GM12878 (cell line): Measurements from ENCODE around the gene CHRDL1. TPM values are rescaled to one million over a fixed set of nuclear protein-coding genes. Genes with fewer than 3 reads are reported as not detected.

Experiments
- ATAC-seq: fragments of 200-7000 bp; cut with Tn5 transposase; 3 replicates; pipeline ENCODE4 v1.9.1; 2020; ENCODE audit warnings: mild to moderate bottlenecking, moderate library complexity
- BruUV-seq: library from RNA; stranded (reverse); fragments of 400-500 nt; replicated peaks from 2 replicates; lab custom pipeline; 2021; lab: Mats Ljungman, UMichigan
- CTCF ChIA-PET: fragments of 300-600 bp; sonication (Branson Sonifier 250); formaldehyde crosslinking; extraction: SDS; loops from one replicate; lab custom pipeline; 2021; ENCODE audit warnings: inconsistent platforms; lab: Yijun Ruan, JAX
- POLR2A ChIA-PET: fragments of 350-600 bp; formaldehyde crosslinking; extraction: SDS; loops from one replicate; lab custom pipeline; 2021; ENCODE audit warnings: inconsistent platforms; lab: Charles Lee
- RAD21 ChIA-PET: fragments of 300-600 bp; sonication (Branson Sonifier 250); formaldehyde crosslinking; loops from one replicate; lab custom pipeline; 2023; ENCODE audit warnings: antibody characterized with exemption; ENCODE audit not compliant: unreplicated experiment; lab: Charles Lee
- SMC1A ChIA-PET: fragments of 300-600 bp; sonication (Branson Sonifier 250); formaldehyde crosslinking; loops from one replicate; lab custom pipeline; 2023; ENCODE audit not compliant: unreplicated experiment, uncharacterized antibody; lab: Charles Lee
- DNase-seq: peaks from one replicate; pipeline ENCODE4 v3.0.0-alpha.2; 2011; ENCODE audit warnings: low read depth, low spot score
- FAIRE-seq: peaks from 3 replicates; lab custom pipeline; 2011; peaks lifted over from hg19 to GRCh38; lab: Jason Lieb, UNC
- H2AFZ ChIP-seq: 2 replicates; pipeline ENCODE4 v1.6.0; 2011; ENCODE audit warnings: low read depth, low read length, control low read depth; ENCODE audit not compliant: control insufficient read depth
- H3K27ac ChIP-seq: 2 replicates; pipeline ENCODE4 v1.5.1; 2011; ENCODE audit warnings: control low read depth; ENCODE audit not compliant: control insufficient read depth, insufficient read depth
- H3K27me3 ChIP-seq, 2 experiments: replicated peaks in 1 of 2; 2 replicates each; pipeline versions ENCODE4 v1.6.0 to v1.6.1; 2011; ENCODE audit warnings: low read length in 1 of 2; ENCODE audit not compliant: control insufficient read depth in 2 of 2, insufficient read depth in 2 of 2
- H3K36me3 ChIP-seq, 2 experiments: 2 replicates each; pipeline ENCODE4 v1.5.1; 2011; ENCODE audit warnings: low read length in 1 of 2; ENCODE audit not compliant: control insufficient read depth in 2 of 2, insufficient read depth in 2 of 2
- H3K4me1 ChIP-seq: 2 replicates; pipeline ENCODE4 v1.6.1; 2011; ENCODE audit warnings: mild to moderate bottlenecking, low read length, moderate library complexity, mixed read lengths; ENCODE audit not compliant: control insufficient read depth, insufficient read depth
- H3K4me2 ChIP-seq: 2 replicates; pipeline ENCODE4 v1.6.0; 2011; ENCODE audit warnings: control low read depth; ENCODE audit not compliant: control insufficient read depth, insufficient read depth
- H3K4me3 ChIP-seq: fragments of 200-600 bp; sonication (generic); 2 replicates; pipeline ENCODE4 v1.5.1; 2016
- H3K79me2 ChIP-seq: 2 replicates; pipeline ENCODE4 v1.6.0; 2011; ENCODE audit warnings: low read length; ENCODE audit not compliant: control insufficient read depth, insufficient read depth
- H3K9ac ChIP-seq: 2 replicates; pipeline ENCODE4 v1.8.0; 2011; ENCODE audit warnings: low read length, control low read depth, mixed read lengths; ENCODE audit not compliant: control insufficient read depth, insufficient read depth
- H3K9me3 ChIP-seq: replicated peaks from 3 replicates; pipeline ENCODE4 v1.5.1; 2011; ENCODE audit warnings: mild to moderate bottlenecking, low read length; ENCODE audit not compliant: control insufficient read depth, insufficient read depth
- H4K20me1 ChIP-seq: 2 replicates; pipeline ENCODE4 v1.6.0; 2011; ENCODE audit not compliant: control insufficient read depth, insufficient read depth
- BMI1 ChIP-seq: fragments of 450-650 bp; IDR thresholded peaks from 2 replicates; pipeline ENCODE4 v1.6.1; 2016; ENCODE audit warnings: mild to moderate bottlenecking, moderate library complexity, borderline replicate concordance
- GABPA ChIP-seq: IDR thresholded peaks from 2 replicates; pipeline ENCODE4 v1.6.1; 2014; ENCODE audit warnings: antibody characterized with exemption, low read depth, mild to moderate bottlenecking, inconsistent platforms
- IKZF1 ChIP-seq: fragments of 450-650 bp; conservative IDR thresholded peaks from 2 replicates; pipeline ENCODE4 v1.6.1; 2017; ENCODE audit warnings: antibody characterized with exemption, mild to moderate bottlenecking
- MYB ChIP-seq: fragments of 150-350 bp; IDR thresholded peaks from 2 replicates; pipeline ENCODE4 v1.6.1; 2014; ENCODE audit warnings: mild to moderate bottlenecking, low read depth, low read length, borderline replicate concordance
- NR2C2 ChIP-seq: IDR thresholded peaks from 2 replicates; pipeline ENCODE4 v1.6.1; 2011; ENCODE audit warnings: borderline replicate concordance, low read depth; ENCODE audit not compliant: control insufficient read depth, insufficient read length
- SMAD1 ChIP-seq: fragments of 450-650 bp; IDR thresholded peaks from 2 replicates; pipeline ENCODE4 v1.6.1; 2018; ENCODE audit warnings: mild to moderate bottlenecking, low read depth; ENCODE audit not compliant: partially characterized antibody
- SP1 ChIP-seq: IDR thresholded peaks from one replicate; pipeline ENCODE4 v1.6.1; 2011; ENCODE audit warnings: low read depth, low read length
- TBL1XR1 ChIP-seq: IDR thresholded peaks from 2 replicates; pipeline ENCODE4 v1.6.1; 2012; ENCODE audit warnings: low read depth, low read length, improper control_type of control experiment
- YBX1 ChIP-seq: fragments of 450-650 bp; IDR thresholded peaks from 2 replicates; pipeline ENCODE4 v1.6.1; 2016; ENCODE audit warnings: antibody characterized with exemption
- ZNF274 ChIP-seq: IDR thresholded peaks from one replicate; pipeline ENCODE4 v1.8.0; 2011; ENCODE audit not compliant: insufficient read length, insufficient read depth
- WGBS: methylation state at CpG from one replicate; pipeline ENCODE4 v1.1.6; 2016; ENCODE audit warnings: low lambda C conversion rate; ENCODE audit not compliant: insufficient replicate concordance, insufficient coverage; ENCODE audit errors: missing lambda C conversion rate; 5-methylcytosine and 5-hydroxymethylcytosine counted together
- in situ Hi-C: fragments of 300-500 bp; cut with MboI; formaldehyde crosslinking; loops from 9 replicates; pipeline ENCODE4 v1.14.3; 2018; ENCODE audit warnings: mixed read lengths
- intact Hi-C: fragments of 100-400 bp; cut with micrococcal nuclease; formaldehyde crosslinking; loops from one replicate; pipeline ENCODE4 v1.14.2; 2022; ENCODE audit not compliant: unreplicated experiment
- polyA plus RNA-seq, 11 experiments: library from polyadenylated mRNA; depleted of rRNA in 4 of 11; unstranded in 6 of 11; stranded (reverse) in 5 of 11; fragments of >200 nt; fragmentation: Nextera tagmentation in 4 of 11; fragmentation: Illumina TruSeq in 1 of 11; extraction: Ambion mirVana in 4 of 11; extraction: Trizol in 1 of 11; gene quantifications; 1 replicate in 1 of 11; 2 replicates in 10 of 11; pipeline versions ENCODE4 v1.2.1 to v1.2.3, GENCODE V29; 2011 to 2016; ENCODE audit warnings: inconsistent platforms in 2 of 11, missing spikeins in 2 of 11, low read depth in 1 of 11
- total RNA-seq, 4 experiments: library from RNA; depleted of rRNA in 3 of 4; stranded (reverse); fragments of >200 nt in 3 of 4; fragmentation: Illumina TruSeq in 1 of 4; extraction: Trizol in 1 of 4; gene quantifications; 2 replicates each; pipeline versions ENCODE4 v1.2.1 to v1.2.3, GENCODE V29; 2013 to 2021
- TF ChIP-seq, protein P1 (sequence below): IDR thresholded peaks from 2 replicates; pipeline ENCODE4 v1.6.1; 2011; ENCODE audit warnings: low read depth, mild to moderate bottlenecking, low read length, moderate library complexity, borderline replicate concordance; ENCODE audit errors: extremely low read depth
- TF ChIP-seq, protein P2 (sequence below): IDR thresholded peaks from 2 replicates; pipeline ENCODE4 v1.6.1; 2012; ENCODE audit warnings: improper control_type of control experiment, low read depth, low read length; ENCODE audit not compliant: insufficient replicate concordance

The CHRDL1 gene
- total and polyA plus RNA-seq, 10 of the 15 experiments (the other 5 are each of a cell fraction or from before 2014, with no cell fraction given), result 0.05 to 0.47 (median 0.25) TPM

GRCh38 chrX:110669572-110669971, 126.0 kb downstream of the CHRDL1 start:
- H3K9me3 ChIP-seq, result no peaks in the 10 kb centered on the region
- no peak overlapping the region for H3K4me2 ChIP-seq
- POLR2A ChIA-PET, result no interaction called here
- 0% methylated on average over 1 of the region's 1 CpG for WGBS
- H3K4me3 ChIP-seq, result no peak overlapping the region
- SMC1A ChIA-PET, result interaction anchor here (1.1 kb wide), 1 partner anchor 32 kb away, joined by 4 read pairs; no protein-coding TSS in a partner anchor
- H2AFZ ChIP-seq, result no peak overlapping the region
- 0 out of 4 replicates have a peak, but pooled peaks cover 0 to 2% of the 10 kb centered on the region in 2 experiments for H3K27me3 ChIP-seq
- intact Hi-C loops, result no loop called here
- in situ Hi-C loops, result no loop called here
- no peaks in the 10 kb centered on the region for H3K4me1 ChIP-seq
- no peak for TF ChIP-seq TBL1XR1
- no peak for TF ChIP-seq YBX1
- TF ChIP-seq, protein P1, sequence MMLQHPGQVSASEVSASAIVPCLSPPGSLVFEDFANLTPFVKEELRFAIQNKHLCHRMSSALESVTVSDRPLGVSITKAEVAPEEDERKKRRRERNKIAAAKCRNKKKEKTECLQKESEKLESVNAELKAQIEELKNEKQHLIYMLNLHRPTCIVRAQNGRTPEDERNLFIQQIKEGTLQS, result no peak
- no peak for TF ChIP-seq MYB
- no peak for TF ChIP-seq IKZF1
- TF ChIP-seq GABPA, result no peak
- TF ChIP-seq ZNF274, result no peak
- TF ChIP-seq SP1, result no peak
- TF ChIP-seq NR2C2, result no peak
- TF ChIP-seq, protein P2, sequence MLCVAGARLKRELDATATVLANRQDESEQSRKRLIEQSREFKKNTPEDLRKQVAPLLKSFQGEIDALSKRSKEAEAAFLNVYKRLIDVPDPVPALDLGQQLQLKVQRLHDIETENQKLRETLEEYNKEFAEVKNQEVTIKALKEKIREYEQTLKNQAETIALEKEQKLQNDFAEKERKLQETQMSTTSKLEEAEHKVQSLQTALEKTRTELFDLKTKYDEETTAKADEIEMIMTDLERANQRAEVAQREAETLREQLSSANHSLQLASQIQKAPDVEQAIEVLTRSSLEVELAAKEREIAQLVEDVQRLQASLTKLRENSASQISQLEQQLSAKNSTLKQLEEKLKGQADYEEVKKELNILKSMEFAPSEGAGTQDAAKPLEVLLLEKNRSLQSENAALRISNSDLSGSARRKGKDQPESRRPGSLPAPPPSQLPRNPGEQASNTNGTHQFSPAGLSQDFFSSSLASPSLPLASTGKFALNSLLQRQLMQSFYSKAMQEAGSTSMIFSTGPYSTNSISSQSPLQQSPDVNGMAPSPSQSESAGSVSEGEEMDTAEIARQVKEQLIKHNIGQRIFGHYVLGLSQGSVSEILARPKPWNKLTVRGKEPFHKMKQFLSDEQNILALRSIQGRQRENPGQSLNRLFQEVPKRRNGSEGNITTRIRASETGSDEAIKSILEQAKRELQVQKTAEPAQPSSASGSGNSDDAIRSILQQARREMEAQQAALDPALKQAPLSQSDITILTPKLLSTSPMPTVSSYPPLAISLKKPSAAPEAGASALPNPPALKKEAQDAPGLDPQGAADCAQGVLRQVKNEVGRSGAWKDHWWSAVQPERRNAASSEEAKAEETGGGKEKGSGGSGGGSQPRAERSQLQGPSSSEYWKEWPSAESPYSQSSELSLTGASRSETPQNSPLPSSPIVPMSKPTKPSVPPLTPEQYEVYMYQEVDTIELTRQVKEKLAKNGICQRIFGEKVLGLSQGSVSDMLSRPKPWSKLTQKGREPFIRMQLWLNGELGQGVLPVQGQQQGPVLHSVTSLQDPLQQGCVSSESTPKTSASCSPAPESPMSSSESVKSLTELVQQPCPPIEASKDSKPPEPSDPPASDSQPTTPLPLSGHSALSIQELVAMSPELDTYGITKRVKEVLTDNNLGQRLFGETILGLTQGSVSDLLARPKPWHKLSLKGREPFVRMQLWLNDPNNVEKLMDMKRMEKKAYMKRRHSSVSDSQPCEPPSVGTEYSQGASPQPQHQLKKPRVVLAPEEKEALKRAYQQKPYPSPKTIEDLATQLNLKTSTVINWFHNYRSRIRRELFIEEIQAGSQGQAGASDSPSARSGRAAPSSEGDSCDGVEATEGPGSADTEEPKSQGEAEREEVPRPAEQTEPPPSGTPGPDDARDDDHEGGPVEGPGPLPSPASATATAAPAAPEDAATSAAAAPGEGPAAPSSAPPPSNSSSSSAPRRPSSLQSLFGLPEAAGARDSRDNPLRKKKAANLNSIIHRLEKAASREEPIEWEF, result no peak
- TF ChIP-seq SMAD1, result no peak
- no peak for TF ChIP-seq BMI1
- TF ChIP-seq, all 136 proteins: peak for 0
- DNase-seq (no peak), ATAC-seq (no peak), FAIRE-seq (no peak)
- ChIA-PET CTCF (interaction anchor here (1.7 kb wide), 1 partner anchor 178 kb away, joined by 6 read pairs; no protein-coding TSS in a partner anchor), RAD21 (no interaction called here)
- no peaks in the 10 kb centered on the region for H3K36me3 ChIP-seq
- BruUV-seq, result no TSS peak
- H3K9ac ChIP-seq, result no peak overlapping the region
- H4K20me1 ChIP-seq, result no peaks in the 10 kb centered on the region
- H3K79me2 ChIP-seq, result no peaks in the 10 kb centered on the region
- no peak overlapping the region for H3K27ac ChIP-seq
